NB4 (cell line): Measurements from ENCODE around the gene ITGA2B.

ENCODE experiments used
- DNase-seq: peaks from one replicate; pipeline ENCODE4 v3.0.0; 2010; ENCODE audit warnings: low read depth
- H3K4me3 ChIP-seq: one replicate; pipeline ENCODE4 v1.5.1; 2011; ENCODE audit warnings: mild to moderate bottlenecking, low read depth, low read length, moderate library complexity
- CTCF ChIP-seq: IDR thresholded peaks from one replicate; pipeline ENCODE4 v1.5.1; 2012; ENCODE audit warnings: low read depth, low read length
- MAX ChIP-seq: IDR thresholded peaks from 2 replicates; pipeline ENCODE4 v1.6.1; 2011; ENCODE audit warnings: low read depth, low read length
- MYC ChIP-seq: IDR thresholded peaks from 2 replicates; pipeline ENCODE4 v1.6.1; 2011; ENCODE audit warnings: low read depth, low read length
- POLR2A ChIP-seq: IDR thresholded peaks from 2 replicates; pipeline ENCODE4 v1.6.1; 2011; ENCODE audit warnings: mild to moderate bottlenecking; ENCODE audit not compliant: insufficient read length; ENCODE audit errors: extremely low read depth

Gene ITGA2B

GRCh38 chr17:44408786-44409185 is 19.3 kb upstream of the ITGA2B start:
- no peak for DNase-seq
- H3K4me3 ChIP-seq = no peak overlapping the region
- TF ChIP-seq MAX (no peak), POLR2A (no peak)

- no peak overlapping the region for H3K4me3 ChIP-seq
- no peak for TF ChIP-seq CTCF
- no peak for TF ChIP-seq MYC
- no peak for TF ChIP-seq POLR2A
- no peak for TF ChIP-seq MAX
- no peak for DNase-seq
These were observed 13.2 kb upstream of the ITGA2B start for GRCh38 chr17:44402564-44403172.

DNA sequence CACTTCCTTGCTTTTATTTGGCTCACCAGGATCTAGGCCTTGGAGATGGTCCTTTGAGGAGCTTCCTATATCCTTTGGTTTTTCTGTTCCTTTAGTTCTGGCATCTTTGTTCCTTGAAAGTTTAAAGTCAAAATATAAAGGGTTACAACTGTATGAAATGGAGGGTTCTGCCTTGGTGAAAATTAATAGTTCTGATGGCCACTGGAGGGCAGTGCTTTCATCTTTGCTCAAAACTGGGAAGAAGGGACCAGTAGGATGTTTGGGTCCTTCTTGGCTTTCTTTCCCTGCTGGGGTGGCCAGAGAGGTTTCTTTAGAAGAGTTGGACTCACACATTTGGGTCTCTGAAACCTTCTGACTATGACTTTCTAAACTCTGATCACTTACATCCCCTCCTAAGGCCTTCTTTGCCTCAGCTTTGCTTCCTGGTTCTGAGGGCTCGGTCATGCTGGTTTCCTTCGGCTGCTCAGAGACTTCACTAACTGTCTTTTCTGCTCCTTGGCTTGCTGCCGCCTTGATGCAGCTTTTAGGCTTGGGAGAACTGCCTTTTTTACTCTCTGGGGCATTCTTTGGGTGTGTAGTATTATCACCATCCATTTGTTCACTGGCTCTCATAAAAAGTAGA is 10.9 kb upstream of the ITGA2B start:
- DNase-seq = peak; percentile 33
- TF ChIP-seq CTCF (peak; percentile 44), POLR2A (no peak)
- no peak overlapping the region for H3K4me3 ChIP-seq

DNA sequence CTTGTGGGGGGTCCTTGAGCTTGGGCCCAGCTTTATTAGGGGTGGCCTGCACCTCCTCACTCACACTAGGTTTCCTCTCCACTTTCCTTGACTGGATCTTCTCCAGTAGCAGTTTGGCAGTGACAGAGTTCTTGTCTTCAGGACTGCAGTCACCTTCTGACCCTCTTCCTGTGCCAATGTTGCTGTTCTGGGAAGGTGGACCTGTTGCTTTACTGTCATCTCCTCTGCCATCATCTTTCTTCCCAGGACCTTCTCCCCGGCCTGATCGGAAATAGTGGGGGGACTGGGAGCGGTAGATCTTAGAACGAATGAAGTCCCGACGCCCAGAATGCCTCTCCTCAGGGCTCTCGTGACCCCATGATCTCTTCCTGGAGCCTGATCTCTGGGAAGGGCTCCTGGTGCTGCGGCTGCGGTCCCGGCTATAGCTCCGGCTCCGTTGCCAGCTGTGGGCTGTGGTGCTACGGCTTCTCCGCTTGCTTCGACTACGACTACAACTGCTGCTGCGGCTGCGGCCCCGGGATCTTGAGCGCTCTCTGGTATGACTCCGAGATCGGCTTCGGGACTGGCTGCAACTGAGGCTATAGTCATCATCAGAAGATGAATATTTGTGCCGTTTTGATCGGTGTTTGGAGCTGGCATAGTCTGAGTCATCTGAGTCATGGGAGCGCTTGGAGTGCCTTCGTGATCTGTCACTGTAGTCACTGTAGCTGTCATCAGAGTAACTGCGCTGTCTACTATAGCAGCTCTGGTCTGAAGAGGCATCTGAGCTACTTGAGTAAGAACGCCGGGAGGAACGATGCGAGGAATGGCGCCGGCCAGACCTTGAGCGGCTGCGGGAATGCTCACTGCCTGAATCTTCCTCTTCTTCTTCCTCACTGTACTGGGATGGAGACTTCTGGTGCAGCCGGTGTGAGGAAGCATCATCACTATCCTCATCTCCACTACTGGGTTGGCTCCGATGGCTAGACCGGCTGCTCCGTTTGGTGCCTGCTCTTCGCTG is 9.5 kb upstream of the ITGA2B start:
- DNase-seq = no peak
- TF ChIP-seq POLR2A = no peak
- no peak overlapping the region for H3K4me3 ChIP-seq

- no peak overlapping the region for H3K4me3 ChIP-seq
- TF ChIP-seq MYC = no peak
- TF ChIP-seq POLR2A = no peak
- no peak for TF ChIP-seq CTCF
- TF ChIP-seq MAX = no peak
- DNase-seq = no peak
These were observed 8.3 kb upstream of the ITGA2B start for GRCh38 chr17:44397479-44398440.

GRCh38 chr17:44396946-44397345 is 7.5 kb upstream of the ITGA2B start:
- TF ChIP-seq POLR2A = no peak
- no peak for TF ChIP-seq CTCF
- DNase-seq = no peak
- H3K4me3 ChIP-seq = no peak overlapping the region
